Upper lobe of left lung (tissue), 6 donors: ENCODE results near the gene TBCD. TPM values are rescaled to one million over a fixed set of nuclear protein-coding genes. Genes with fewer than 3 reads are reported as not detected.

Experiments used
- ATAC-seq, 2 donors: fragments of 200-7000 bp; cut with Tn5 transposase; one replicate each; pipeline ENCODE4 v1.9.1; 2022; ENCODE audit warnings: mild to moderate bottlenecking in 2 of 2, moderate library complexity in 2 of 2; ENCODE audit not compliant: low FRiP score in 2 of 2
- DNase-seq, 2 donors: peaks; one replicate each; pipeline ENCODE4 v3.0.0-alpha.2; 2019 to 2020
- H3K27ac ChIP-seq, 4 donors: fragments of 200-600 bp; sonication (generic); one replicate each; pipeline ENCODE4 v1.5.1; 2016 to 2019
- H3K27me3 ChIP-seq, 4 donors: fragments of 200-600 bp; sonication (generic); one replicate each; pipeline ENCODE4 v1.5.1; 2017 to 2019
- H3K36me3 ChIP-seq, 4 donors: fragments of 200-600 bp; sonication (generic); one replicate each; pipeline ENCODE4 v1.5.1; 2016 to 2019
- H3K4me1 ChIP-seq, 4 donors: fragments of 200-600 bp; sonication (generic); one replicate each; pipeline ENCODE4 v1.5.1; 2018 to 2019
- H3K4me3 ChIP-seq, 4 donors: fragments of 200-600 bp; sonication (generic); one replicate each; pipeline ENCODE4 v1.5.1; 2017 to 2019; ENCODE audit warnings: mild to moderate bottlenecking in 2 of 4, moderate library complexity in 1 of 4
- H3K9me3 ChIP-seq, 4 donors: fragments of 200-600 bp; sonication (generic); one replicate each; pipeline ENCODE4 v1.5.1; 2018 to 2019
- CTCF ChIP-seq, 6 experiments: fragments of 450-650 bp in 4 of 6; fragments of 200-600 bp in 2 of 6; sonication (generic) in 2 of 6; IDR thresholded peaks; one replicate each; pipeline ENCODE4 v1.5.1; 2016 to 2019; ENCODE audit warnings: antibody characterized with exemption in 6 of 6
- EP300 ChIP-seq, 4 donors: sonication (generic); formaldehyde crosslinking; IDR thresholded peaks; one replicate each; pipeline ENCODE4 v1.5.1; 2017; ENCODE audit warnings: antibody characterized with exemption in 4 of 4, control low read depth in 2 of 4
- POLR2A ChIP-seq, 4 donors: fragments of 450-650 bp; IDR thresholded peaks; one replicate each; pipeline ENCODE4 v1.5.1; 2016 to 2017; ENCODE audit warnings: antibody characterized with exemption in 4 of 4, mild to moderate bottlenecking in 2 of 4
- POLR2AphosphoS5 ChIP-seq, 2 donors: sonication (generic); formaldehyde crosslinking; IDR thresholded peaks; one replicate each; pipeline ENCODE4 v1.5.1; 2017; ENCODE audit warnings: antibody characterized with exemption in 2 of 2
- WGBS, 2 donors: methylation state at CpG; one replicate each; pipeline ENCODE4 v1.1.5; 2017 to 2018; 5-methylcytosine and 5-hydroxymethylcytosine counted together
- total RNA-seq, 6 donors: library from RNA; depleted of rRNA in 4 of 6; stranded (reverse); fragments of >200 nt in 4 of 6; gene quantifications; one replicate each; pipeline versions ENCODE4 v1.1.0 to v1.2.1, GENCODE V29; 2016 to 2021
- donor health status: DM: no; HTN: no; CAD: no; lungs with moderate emphysema.
- donor health status: DM: no; HTN: yes; CAD: no; lungs with severe emphysema.

Gene TBCD
- total RNA-seq, 6 donors from 2014 or later: 71.3 to 262 (median 104) TPM

- ATAC-seq: no peak
These were observed 57.3 kb downstream of the TBCD start for GRCh38 chr17:82808921-82809905.

GRCh38 chr17:82810644-82811430, 59.0 kb downstream of the TBCD start:
- Histone ChIP-seq H3K4me1 (peaks cover 0 to 4% (median 2%) of the 10 kb centered on the region in 4 donors), H3K4me3 (no peak overlapping the region), H3K27me3 (no peaks in the 10 kb centered on the region), H3K27ac (no peak overlapping the region), H3K36me3 (peaks cover 6 to 56% (median 23%) of the 10 kb centered on the region in 4 donors), H3K9me3 (no peaks in the 10 kb centered on the region)
- 89 to 92% methylated on average over 20 to 22 of the region's 22 CpGs for WGBS, 2 donors
- ATAC-seq: no peak
- DNase-seq: peak in 1 of 2 donors; percentile 68
- TF ChIP-seq POLR2AphosphoS5 (IDR thresholded peaks at IDR 0.05) (no peak), CTCF (IDR thresholded peaks at IDR 0.05) (no peak), EP300 (IDR thresholded peaks at IDR 0.05) (no peak), POLR2A (IDR thresholded peaks at IDR 0.05) (no peak)

More at GRCh38 chr17:82808921-82809905, 57.3 kb downstream of the TBCD start:
- DNase-seq: peak in 1 of 2 donors; percentile 67
- Histone ChIP-seq H3K9me3 (no peaks in the 10 kb centered on the region), H3K4me3 (no peak overlapping the region), H3K27ac (no peak overlapping the region), H3K4me1 (no peaks in the 10 kb centered on the region), H3K27me3 (no peaks in the 10 kb centered on the region), H3K36me3 (peaks cover 4 to 46% (median 20%) of the 10 kb centered on the region in 4 donors)
- no peak for TF ChIP-seq CTCF (IDR thresholded peaks at IDR 0.05)
- TF ChIP-seq EP300 (IDR thresholded peaks at IDR 0.05): no peak
- TF ChIP-seq POLR2AphosphoS5 (IDR thresholded peaks at IDR 0.05): no peak
- no peak for TF ChIP-seq POLR2A (IDR thresholded peaks at IDR 0.05)
- WGBS, 2 donors: 88 to 90% methylated on average over 24 to 34 of the region's 35 CpGs

- TF ChIP-seq POLR2AphosphoS5 (IDR thresholded peaks at IDR 0.05) (no peak), CTCF (IDR thresholded peaks at IDR 0.05) (no peak), EP300 (IDR thresholded peaks at IDR 0.05) (no peak), POLR2A (IDR thresholded peaks at IDR 0.05) (no peak)
- DNase-seq: peak in 1 of 2 donors; percentile 68
- no peaks in the 10 kb centered on the region for H3K9me3 ChIP-seq
- 91 to 95% methylated on average over 15 of the region's 15 CpGs for WGBS, 2 donors
- peaks cover 0 to 7% (median 2%) of the 10 kb centered on the region in 4 donors for H3K4me1 ChIP-seq
- no peak overlapping the region for H3K4me3 ChIP-seq
- no peak for ATAC-seq
- H3K27ac ChIP-seq: no peak overlapping the region
- peaks cover 6 to 52% (median 20%) of the 10 kb centered on the region in 4 donors for H3K36me3 ChIP-seq
- H3K27me3 ChIP-seq: no peaks in the 10 kb centered on the region
These were observed 60.2 kb downstream of the TBCD start for GRCh38 chr17:82812058-82812457.

- DNase-seq (no peak), ATAC-seq (no peak)
- no peak for TF ChIP-seq CTCF (IDR thresholded peaks at IDR 0.05)
- TF ChIP-seq POLR2A (IDR thresholded peaks at IDR 0.05): no peak
- no peak for TF ChIP-seq POLR2AphosphoS5 (IDR thresholded peaks at IDR 0.05)
- no peak for TF ChIP-seq EP300 (IDR thresholded peaks at IDR 0.05)
- Histone ChIP-seq H3K36me3 (peaks cover 6 to 48% (median 18%) of the 10 kb centered on the region in 4 donors), H3K9me3 (no peaks in the 10 kb centered on the region), H3K4me3 (no peak overlapping the region), H3K4me1 (peaks cover 0 to 7% (median 2%) of the 10 kb centered on the region in 4 donors), H3K27me3 (no peaks in the 10 kb centered on the region), H3K27ac (no peak overlapping the region)
- 98 to 99% methylated on average over 13 to 17 of the region's 17 CpGs for WGBS, 2 donors
These were observed 60.7 kb downstream of the TBCD start for GRCh38 chr17:82812601-82813000.
